ENCODE measurements around the gene COL23A1.

DNA sequence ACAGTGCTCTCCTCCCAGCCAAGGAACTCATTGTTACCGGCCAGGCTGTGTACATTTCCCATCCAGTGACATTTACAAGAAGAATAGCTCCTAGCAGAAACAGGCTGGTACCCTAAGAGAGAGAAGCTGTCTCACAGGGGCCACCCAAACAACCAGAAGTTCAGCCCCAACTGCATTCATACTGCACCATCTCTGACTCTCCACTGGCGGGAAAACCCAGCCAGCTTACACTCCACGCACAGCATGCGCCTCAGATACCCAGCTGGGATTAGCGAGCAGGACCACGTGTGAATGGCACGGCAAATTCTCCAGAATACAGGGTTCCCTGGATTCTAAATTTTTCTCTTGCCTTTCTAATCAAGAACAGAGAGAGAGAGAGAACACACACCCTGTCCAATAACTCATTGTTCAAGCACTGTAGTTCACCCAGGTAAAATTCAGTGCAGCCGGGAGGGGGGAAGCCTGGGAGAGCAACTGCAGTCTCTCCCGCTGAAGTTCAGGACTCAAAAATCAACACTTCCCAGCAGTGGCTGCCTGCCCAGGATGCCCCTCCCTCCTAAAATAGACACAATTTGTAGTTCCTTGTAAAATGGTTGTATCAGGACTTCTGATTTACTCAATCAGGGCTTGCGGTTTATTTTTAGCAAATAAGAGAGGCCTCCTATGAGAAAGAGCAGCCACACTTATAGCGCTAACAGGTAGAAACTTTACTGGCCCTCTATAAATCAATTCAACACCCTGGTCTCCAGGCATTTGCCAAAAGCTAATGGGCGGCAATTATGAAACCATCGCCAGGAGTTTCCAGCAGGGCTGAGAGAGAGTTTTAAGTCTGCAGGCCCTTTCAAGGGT, 2.2 kb downstream of the COL23A1 start:
- TF ChIP-seq SETDB1 (IDR thresholded peaks at IDR 0.05; ENCODE audit: insufficient read length, low read length) (no peak), OVOL3 (tag by site-specific recombination; IDR thresholded peaks at IDR 0.05) (no peak)
- TF ChIP-seq, protein P1, sequence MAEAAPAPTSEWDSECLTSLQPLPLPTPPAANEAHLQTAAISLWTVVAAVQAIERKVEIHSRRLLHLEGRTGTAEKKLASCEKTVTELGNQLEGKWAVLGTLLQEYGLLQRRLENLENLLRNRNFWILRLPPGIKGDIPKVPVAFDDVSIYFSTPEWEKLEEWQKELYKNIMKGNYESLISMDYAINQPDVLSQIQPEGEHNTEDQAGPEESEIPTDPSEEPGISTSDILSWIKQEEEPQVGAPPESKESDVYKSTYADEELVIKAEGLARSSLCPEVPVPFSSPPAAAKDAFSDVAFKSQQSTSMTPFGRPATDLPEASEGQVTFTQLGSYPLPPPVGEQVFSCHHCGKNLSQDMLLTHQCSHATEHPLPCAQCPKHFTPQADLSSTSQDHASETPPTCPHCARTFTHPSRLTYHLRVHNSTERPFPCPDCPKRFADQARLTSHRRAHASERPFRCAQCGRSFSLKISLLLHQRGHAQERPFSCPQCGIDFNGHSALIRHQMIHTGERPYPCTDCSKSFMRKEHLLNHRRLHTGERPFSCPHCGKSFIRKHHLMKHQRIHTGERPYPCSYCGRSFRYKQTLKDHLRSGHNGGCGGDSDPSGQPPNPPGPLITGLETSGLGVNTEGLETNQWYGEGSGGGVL (tag by site-specific recombination; IDR thresholded peaks at IDR 0.05), result no peak
- TF ChIP-seq, protein P2, sequence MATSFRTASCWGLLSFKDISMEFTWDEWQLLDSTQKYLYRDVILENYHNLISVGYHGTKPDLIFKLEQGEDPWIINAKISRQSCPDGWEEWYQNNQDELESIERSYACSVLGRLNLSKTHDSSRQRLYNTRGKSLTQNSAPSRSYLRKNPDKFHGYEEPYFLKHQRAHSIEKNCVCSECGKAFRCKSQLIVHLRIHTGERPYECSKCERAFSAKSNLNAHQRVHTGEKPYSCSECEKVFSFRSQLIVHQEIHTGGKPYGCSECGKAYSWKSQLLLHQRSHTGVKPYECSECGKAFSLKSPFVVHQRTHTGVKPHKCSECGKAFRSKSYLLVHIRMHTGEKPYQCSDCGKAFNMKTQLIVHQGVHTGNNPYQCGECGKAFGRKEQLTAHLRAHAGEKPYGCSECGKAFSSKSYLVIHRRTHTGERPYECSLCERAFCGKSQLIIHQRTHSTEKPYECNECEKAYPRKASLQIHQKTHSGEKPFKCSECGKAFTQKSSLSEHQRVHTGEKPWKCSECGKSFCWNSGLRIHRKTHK (tag by site-specific recombination; IDR thresholded peaks at IDR 0.05), result no peak

Data from HEK293 (cell line).